Measurements from ENCODE around the gene ABI3BP.
"Not testable (repeated sequence)": the region's sequence is repeated elsewhere in the genome, so short reads cannot be mapped to it uniquely, and the experiment has no call there.

Gene ABI3BP, protein sequence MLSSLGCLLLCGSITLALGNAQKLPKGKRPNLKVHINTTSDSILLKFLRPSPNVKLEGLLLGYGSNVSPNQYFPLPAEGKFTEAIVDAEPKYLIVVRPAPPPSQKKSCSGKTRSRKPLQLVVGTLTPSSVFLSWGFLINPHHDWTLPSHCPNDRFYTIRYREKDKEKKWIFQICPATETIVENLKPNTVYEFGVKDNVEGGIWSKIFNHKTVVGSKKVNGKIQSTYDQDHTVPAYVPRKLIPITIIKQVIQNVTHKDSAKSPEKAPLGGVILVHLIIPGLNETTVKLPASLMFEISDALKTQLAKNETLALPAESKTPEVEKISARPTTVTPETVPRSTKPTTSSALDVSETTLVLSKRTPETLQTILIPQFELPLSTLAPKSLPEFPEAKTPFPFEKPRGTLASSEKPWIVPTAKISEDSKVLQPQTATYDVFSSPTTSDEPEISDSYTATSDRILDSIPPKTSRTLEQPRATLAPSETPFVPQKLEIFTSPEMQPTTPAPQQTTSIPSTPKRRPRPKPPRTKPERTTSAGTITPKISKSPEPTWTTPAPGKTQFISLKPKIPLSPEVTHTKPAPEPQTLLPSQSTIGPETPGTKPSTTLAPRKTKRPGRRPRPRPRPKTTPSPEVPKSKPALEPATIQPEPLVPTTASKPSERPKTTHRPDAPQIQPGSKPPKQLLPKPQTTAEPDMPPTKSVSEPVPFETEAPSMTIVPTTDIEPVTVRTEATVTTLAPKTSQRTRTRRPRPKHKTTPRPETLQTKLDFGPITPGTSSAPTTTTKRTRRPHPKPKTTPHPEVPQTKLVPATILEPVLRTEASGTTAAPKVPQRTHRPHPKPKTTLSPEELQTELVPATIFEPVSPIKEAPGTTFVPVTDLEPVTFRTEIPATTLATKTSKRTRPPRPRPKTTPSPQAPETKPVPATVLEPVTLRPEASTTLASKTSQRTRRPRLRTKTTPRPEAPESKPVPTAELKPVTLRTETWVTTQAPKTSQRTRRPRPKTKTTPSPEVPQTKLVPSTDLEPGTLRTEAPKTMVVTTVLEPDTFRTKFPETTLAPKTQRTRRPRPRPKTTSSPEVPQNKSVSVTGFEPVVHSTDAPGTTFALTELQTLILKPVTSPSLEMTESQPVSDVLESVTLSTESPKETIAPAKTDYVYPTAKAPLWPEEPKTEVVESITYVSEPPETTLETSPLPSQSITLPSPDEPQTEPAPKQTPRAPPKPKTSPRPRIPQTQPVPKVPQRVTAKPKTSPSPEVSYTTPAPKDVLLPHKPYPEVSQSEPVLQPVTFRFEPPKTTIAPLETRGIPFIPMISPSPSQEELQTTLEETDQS (N-terminal part only)

DNA sequence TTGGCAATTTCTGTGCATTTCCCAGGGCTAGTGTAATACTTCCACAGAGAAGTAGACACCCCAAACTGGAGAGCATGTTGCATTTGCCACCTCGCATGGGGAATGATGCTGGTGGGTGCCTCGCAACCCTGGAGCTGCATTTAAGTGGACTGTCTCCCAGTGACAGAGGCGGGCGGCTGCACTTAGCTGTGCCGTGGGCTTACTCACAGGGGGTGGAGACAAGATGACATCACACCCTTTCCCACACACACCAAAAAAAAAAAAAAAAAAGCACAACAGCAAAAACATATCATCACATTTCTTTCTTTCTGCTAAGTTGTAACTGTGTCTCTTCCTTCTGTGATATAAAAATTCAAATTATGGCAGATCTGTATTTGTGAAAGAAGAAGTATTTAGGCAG lies at the start of gene ABI3BP:
TSS of gene ABI3BP (minus strand) at position 113 of the 400 bp plus-strand sequence. CDS start at position 76, 37 bp downstream.
- DNase-seq, result no peak

- no peak for DNase-seq
Observed at GRCh38 chr3:101039285-101039684, 46.1 kb upstream of the ABI3BP start.

- no peak for DNase-seq
Observed at GRCh38 chr3:101038880-101039279, 45.7 kb upstream of the ABI3BP start.

GRCh38 chr3:101038393-101038792 lies 45.2 kb upstream of the ABI3BP start:
- no peak for DNase-seq

DNA sequence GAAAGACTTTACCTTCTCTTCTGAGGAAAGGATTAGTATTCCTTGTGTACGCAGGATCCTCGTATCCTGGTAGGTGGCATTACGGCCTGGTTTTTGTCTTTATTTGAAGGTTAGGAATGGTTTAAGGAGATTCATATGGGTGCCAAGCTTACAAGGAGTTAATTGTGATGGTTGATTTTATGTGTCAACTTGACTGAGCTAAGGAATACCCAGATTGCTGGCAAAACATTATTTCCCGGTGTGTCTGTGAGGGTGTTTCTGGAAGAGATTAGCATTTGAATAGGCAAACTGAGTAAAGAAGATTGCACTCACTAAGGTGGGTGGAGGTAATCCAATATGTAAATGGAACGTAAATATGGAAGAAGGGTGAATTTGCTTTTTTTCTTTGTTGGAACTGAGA lies 44.4 kb upstream of the ABI3BP start:
- no peak for DNase-seq

GRCh38 chr3:101036676-101037075 lies 43.5 kb upstream of the ABI3BP start:
- no peak for DNase-seq

DNA sequence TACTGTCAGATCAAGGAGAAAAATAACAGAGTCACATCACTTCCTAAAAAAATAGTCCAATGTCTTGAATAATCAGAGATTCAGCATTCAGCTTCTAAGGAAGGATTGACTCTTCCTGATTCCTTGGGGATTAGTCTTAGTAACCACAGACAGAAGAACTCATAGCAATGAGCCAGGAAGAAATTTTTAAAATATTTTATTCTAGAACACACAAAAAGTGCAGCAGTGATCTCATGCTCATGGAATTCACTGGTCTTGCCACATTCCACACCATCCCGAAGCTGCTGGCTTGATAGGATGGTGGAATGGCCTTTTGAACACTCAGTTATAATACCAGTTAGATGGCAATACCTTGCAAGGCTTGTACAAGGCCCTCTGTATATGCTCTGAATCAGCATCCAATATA lies 43.0 kb upstream of the ABI3BP start:
- DNase-seq, result no peak

GRCh38 chr3:101027286-101027685 lies 34.1 kb upstream of the ABI3BP start:
- DNase-seq, result no peak

GRCh38 chr3:101026881-101027280 lies 33.7 kb upstream of the ABI3BP start:
- DNase-seq, result no peak

GRCh38 chr3:101026244-101026643 lies 33.0 kb upstream of the ABI3BP start:
- DNase-seq, result no peak

- no peak for DNase-seq
Observed at GRCh38 chr3:101020351-101021015, 27.3 kb upstream of the ABI3BP start.

DNA sequence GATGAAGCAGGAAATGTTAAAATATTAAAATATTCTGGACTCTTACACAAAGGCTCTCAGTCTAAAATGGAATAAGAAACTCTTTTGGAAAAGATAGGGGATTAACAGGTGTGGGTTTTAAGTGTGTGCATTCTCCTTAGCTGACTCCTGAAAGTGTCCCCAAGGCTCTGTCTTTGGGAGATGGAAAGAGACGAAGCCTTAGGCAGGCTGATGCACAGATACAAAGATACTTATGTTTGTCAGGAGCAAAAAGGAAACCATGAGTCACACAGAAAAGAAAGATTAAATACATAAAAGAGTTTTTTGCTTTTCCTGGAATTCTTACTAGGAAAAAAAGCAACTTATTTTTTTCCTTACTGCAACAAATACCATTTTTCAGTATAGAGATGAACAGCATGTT lies 23.8 kb upstream of the ABI3BP start:
- no peak for DNase-seq

GRCh38 chr3:101012312-101012711 lies 19.1 kb upstream of the ABI3BP start:
- DNase-seq, result not testable (repeated sequence)

DNA sequence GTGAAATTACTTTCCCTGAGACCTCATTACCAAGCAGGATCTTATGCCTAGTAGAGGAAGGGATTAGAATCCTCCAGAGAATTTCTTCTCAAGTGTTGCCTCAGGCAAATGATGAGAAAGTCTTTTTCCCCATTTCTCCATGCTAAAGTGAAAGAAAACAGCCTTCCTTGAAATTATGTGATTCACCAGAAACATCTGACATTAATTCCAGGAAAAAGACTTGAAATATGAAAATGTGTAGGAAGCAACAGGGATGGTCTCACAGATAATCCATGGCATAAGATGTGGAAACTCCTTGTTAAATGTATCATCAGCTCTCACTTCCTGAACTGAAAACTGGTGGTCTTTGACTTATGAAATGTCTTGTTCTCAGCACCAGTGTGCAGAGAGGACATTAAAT lies 17.9 kb upstream of the ABI3BP start:
- no peak for DNase-seq

GRCh38 chr3:101010296-101010695 lies 17.1 kb upstream of the ABI3BP start:
- DNase-seq, result no peak

DNA sequence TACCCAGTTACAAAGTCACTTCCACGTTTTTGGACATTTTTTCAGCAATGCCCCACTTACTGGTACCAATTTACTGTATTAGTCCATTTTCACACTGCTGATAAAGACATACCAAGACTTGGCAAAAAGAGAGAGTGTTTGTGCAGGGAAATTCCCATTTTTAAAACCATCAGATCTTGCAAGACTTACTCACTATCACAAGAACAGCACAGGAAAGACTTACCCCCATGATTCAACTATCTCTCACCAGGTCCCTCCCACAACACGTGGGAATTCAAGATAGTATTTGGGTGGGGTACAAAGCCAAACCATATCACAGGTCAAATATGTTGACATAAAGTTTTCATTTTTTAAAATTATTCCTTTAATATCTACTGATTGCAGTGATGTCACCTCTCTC lies 16.2 kb upstream of the ABI3BP start:
- no peak for DNase-seq

DNA sequence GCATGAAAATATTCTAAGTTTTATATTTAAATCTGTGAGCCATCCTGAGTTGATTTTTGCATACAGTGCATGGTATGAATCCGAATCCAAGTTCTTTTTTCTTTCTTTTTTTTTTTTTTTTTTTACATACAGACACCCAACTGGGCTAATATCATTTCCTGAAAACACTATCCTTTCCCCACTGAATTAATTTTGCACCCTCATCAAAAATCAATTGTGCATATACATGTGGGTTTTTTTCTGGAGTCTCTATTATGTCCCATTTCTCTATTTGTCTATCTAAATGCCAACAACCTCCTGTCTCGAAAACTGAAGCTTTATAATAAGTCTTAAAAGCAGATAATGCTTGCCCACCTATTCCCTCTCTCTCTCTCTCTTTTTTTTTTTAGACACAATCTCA lies 5.9 kb upstream of the ABI3BP start:
- DNase-seq, result no peak

DNA sequence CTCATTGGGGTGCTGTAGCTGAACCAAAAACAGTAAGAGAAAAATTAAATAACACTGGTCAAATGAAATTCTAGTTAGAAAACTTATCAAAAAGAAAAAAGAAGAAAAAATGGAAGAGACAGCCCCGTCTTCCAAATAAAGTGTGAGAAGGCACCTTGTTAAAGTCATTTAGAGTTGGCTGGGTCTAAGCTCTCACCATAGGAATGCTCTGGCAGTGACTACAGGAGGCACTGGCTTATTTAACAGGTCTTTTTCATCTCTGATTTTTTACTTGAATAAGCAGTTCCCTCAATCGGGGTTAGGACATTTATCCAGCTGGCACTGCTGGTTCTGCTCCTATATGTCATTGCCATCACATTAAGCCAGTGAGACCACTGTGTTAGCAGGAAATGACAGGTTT lies 1.6 kb upstream of the ABI3BP start:
- no peak for DNase-seq

DNA sequence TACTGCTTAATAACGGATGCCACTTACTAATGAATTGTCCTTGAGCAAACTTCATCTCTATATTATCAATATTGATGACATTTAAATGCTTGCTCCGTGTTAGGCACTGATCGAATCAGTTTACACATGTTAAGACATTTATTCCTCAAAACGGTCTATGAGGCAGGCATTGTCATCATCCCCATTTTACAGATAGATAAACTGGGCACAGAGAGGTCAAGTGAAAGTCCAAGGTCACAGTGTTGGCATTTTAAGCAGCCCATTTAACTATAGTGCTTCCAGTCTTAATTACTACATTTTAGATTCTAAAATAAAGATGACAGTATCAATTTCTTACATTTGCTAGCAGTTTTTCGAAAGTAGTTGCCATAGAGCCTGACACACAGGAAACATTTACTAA lies 966 bp upstream of the ABI3BP start:
- no peak for DNase-seq

GRCh38 chr3:100992231-100993012 lies 799 bp downstream of the ABI3BP start:
- no peak for DNase-seq

DNA sequence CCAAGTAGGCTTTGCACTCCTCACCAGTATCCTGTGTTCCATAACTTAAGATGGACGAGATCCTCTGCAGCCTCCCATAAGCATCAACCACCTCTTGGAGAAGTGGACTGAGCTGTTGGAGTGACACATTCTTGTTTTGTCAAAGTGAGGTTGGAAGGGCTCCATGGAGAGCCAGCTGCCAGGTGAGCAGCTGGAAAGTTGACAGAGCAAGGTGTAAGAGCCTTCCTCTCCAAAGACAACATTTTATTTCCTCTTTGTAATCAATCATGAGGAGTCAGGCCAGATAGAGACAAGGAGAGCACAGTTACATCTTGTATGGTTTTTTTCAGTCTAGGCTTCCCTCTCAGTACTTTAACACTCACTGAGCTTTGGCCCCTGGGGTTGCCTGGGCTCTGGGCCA lies 5.1 kb downstream of the ABI3BP start:
- peak; percentile 32 for DNase-seq

GRCh38 chr3:100984308-100984707 lies 8.9 kb downstream of the ABI3BP start:
- no peak for DNase-seq
